Panc1 (cell line): Measurements from ENCODE around the gene EXOC3L4.

Experiments
- CTCF ChIP-seq: fragments of 450-650 bp; IDR thresholded peaks from 2 replicates; pipeline ENCODE4 v1.5.1; 2017; ENCODE audit warnings: mild to moderate bottlenecking
- POLR2AphosphoS5 ChIP-seq: IDR thresholded peaks from 2 replicates; pipeline ENCODE4 v1.6.1; 2012; ENCODE audit warnings: mild to moderate bottlenecking, low read depth, low read length, moderate library complexity
- REST ChIP-seq, 2 experiments: IDR thresholded peaks; 2 replicates each; pipeline ENCODE4 v1.6.1; 2011 to 2012; ENCODE audit warnings: low read depth in 2 of 2, control low read depth in 1 of 2, low read length in 1 of 2, mild to moderate bottlenecking in 1 of 2, moderate library complexity in 1 of 2; ENCODE audit not compliant: insufficient read depth in 1 of 2
- SIN3A ChIP-seq: IDR thresholded peaks from 2 replicates; pipeline ENCODE4 v1.6.1; 2012; ENCODE audit warnings: low read depth, mild to moderate bottlenecking, low read length, moderate library complexity, borderline replicate concordance; ENCODE audit not compliant: insufficient read depth
- TCF7L2 ChIP-seq: IDR thresholded peaks from 2 replicates; pipeline ENCODE4 v1.6.1; 2011; ENCODE audit warnings: mild to moderate bottlenecking, low read depth, low read length, inconsistent platforms

DNA sequence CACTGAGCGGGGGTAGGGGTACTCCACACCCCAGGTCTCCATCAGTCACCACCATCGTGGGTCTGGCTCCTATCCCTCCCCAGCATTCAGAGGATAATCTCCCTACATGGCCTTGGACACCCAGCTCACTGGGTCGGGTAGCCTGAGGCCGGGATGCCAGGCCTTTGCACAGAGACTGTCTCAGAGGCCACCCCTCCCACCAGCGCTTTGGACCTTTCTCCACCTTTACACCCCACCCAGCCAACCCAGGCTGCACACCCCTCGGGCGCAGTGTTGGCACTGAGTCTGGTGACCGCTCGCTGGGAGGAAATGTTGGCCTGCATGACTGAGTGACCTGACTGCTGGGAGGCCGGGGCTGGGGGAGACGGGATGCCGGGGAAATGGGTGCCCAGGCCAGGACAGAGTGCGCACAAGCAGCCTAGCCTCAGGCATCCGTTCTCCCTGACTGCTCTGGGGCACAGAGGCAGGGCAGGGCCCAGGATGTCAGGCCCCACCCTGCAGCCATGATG is 21.1 kb upstream of the EXOC3L4 start:
- TF ChIP-seq CTCF (no peak), POLR2AphosphoS5 (no peak), REST (IDR thresholded peaks at IDR 0.05; ENCODE audit: insufficient read depth in 1 of 2, low read depth in 2 of 2, low read length in 1 of 2) (no peak), SIN3A (no peak), TCF7L2 (no peak)
